ENCODE results near the gene ELOB. TPM values are rescaled to one million over a fixed set of nuclear protein-coding genes. Genes with fewer than 3 reads are reported as not detected.

The ELOB gene
- total and polyA plus RNA-seq, 2 of the 13 experiments (the other 11 are each of a cell fraction or from before 2014, with no cell fraction given): 208 to 225 TPM

DNA sequence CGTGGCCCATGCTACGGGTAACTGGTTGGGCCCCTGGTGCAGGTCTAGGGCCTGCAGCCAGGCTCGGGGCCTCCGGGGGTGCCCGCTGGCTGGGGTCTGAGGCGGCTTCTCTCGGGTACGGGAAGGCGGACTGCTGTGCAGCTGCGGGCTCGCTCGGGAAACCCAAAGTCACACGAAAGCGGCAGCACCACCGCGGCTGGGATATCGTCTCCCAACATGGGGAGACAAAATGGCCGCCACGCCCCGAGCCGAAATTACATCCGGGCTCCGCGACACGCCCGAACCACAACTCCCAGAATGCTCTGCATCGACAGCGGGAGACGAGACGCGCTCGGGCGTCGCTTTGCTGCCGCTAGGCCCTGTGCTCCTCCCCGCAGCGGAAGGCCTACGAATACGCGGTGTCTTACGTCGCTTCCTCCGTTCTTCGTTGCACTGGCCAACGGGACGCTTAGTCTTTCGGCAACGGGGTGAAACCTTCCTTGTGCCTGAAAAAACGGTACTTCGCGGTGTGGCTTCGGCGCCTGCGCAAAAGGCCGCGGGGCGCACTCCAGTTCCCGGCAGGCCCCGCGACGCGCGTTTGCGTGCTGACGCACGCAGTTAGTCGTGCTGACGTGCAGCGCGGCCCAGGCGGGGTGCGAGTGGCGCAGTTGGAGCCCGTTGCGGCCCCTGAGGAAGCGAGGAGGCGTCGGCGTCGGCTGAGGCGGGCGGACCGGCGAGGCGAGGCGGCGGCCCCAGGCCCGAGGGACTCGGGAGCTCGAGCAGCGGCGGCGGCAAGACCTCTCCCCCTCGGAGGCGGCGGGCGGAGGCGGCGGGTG is 24.8 kb downstream of the ELOB start, which contains the start of gene SRRM2 (continued):
- TF ChIP-seq ZNF501 (CRISPR knock-in tag; IDR thresholded peaks at IDR 0.05): peak; percentile 96
- TF ChIP-seq ESRRA (CRISPR knock-in tag; IDR thresholded peaks at IDR 0.05; ENCODE audit: low read depth): peak; percentile 47; the same call in 1 of the 2 replicates
- no peak for TF ChIP-seq KLF13 (CRISPR knock-in tag; IDR thresholded peaks at IDR 0.05)
- peak; percentile 9; the same call in 1 of the 2 replicates for TF ChIP-seq KDM3A (CRISPR knock-in tag; IDR thresholded peaks at IDR 0.05; ENCODE audit: low read depth)
- peak; percentile 0; the same call in 1 of the 2 replicates for TF ChIP-seq MED13 (CRISPR knock-in tag; IDR thresholded peaks at IDR 0.05)
- no peak; the same call in 1 of the 2 replicates for TF ChIP-seq ZNF772 (CRISPR knock-in tag; IDR thresholded peaks at IDR 0.05)
- TF ChIP-seq, protein P1, sequence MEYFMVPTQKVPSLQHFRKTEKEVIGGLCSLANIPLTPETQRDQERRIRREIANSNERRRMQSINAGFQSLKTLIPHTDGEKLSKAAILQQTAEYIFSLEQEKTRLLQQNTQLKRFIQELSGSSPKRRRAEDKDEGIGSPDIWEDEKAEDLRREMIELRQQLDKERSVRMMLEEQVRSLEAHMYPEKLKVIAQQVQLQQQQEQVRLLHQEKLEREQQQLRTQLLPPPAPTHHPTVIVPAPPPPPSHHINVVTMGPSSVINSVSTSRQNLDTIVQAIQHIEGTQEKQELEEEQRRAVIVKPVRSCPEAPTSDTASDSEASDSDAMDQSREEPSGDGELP (IDR thresholded peaks at IDR 0.05; ENCODE audit: borderline replicate concordance, low read depth): 0 out of 2 replicates have a peak, but pooled peaks have one; percentile 7
- TF ChIP-seq HOXA9 (CRISPR knock-in tag; IDR thresholded peaks at IDR 0.05; ENCODE audit: borderline replicate concordance): peak; percentile 53; the same call in 1 of the 2 replicates
- TF ChIP-seq U2AF1 (optimal IDR thresholded peaks at IDR 0.05; ENCODE audit: low read depth, low read length): no peak
- TF ChIP-seq, protein P2, sequence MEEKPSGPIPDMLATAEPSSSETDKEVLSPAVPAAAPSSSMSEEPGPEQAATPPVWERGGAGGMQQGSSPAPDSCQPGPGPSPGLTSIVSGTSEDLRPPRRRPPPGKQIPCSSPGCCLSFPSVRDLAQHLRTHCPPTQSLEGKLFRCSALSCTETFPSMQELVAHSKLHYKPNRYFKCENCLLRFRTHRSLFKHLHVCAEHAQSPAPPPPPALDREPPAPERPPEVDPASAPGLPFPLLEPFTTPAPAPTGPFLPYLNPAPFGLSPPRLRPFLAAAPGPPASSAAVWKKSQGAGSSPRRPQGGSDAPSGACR (CRISPR knock-in tag; IDR thresholded peaks at IDR 0.05): peak; percentile 84; the same call in 1 of the 2 replicates
- TF ChIP-seq SP140L (CRISPR knock-in tag; IDR thresholded peaks at IDR 0.05; ENCODE audit: borderline replicate concordance): no peak; the same call in 1 of the 2 replicates
- TF ChIP-seq, protein P3, sequence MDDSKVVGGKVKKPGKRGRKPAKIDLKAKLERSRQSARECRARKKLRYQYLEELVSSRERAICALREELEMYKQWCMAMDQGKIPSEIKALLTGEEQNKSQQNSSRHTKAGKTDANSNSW (CRISPR knock-in tag; IDR thresholded peaks at IDR 0.05; ENCODE audit: borderline replicate concordance): no peak; the same call in none of the 2 replicates
- TF ChIP-seq PAX8 (CRISPR knock-in tag; IDR thresholded peaks at IDR 0.05; ENCODE audit: borderline replicate concordance): peak; percentile 60; the same call in 1 of the 2 replicates
- TF ChIP-seq ZNF878 (CRISPR knock-in tag; IDR thresholded peaks at IDR 0.05): peak; percentile 78; the same call in 1 of the 2 replicates
- peak; percentile 96 for TF ChIP-seq RNF2 (conservative IDR thresholded peaks at IDR 0.05; ENCODE audit: low read depth)
- TF ChIP-seq ZMYM3 (CRISPR knock-in tag; IDR thresholded peaks at IDR 0.05): peak; percentile 47; the same call in 1 of the 2 replicates
- TF ChIP-seq, protein P4, sequence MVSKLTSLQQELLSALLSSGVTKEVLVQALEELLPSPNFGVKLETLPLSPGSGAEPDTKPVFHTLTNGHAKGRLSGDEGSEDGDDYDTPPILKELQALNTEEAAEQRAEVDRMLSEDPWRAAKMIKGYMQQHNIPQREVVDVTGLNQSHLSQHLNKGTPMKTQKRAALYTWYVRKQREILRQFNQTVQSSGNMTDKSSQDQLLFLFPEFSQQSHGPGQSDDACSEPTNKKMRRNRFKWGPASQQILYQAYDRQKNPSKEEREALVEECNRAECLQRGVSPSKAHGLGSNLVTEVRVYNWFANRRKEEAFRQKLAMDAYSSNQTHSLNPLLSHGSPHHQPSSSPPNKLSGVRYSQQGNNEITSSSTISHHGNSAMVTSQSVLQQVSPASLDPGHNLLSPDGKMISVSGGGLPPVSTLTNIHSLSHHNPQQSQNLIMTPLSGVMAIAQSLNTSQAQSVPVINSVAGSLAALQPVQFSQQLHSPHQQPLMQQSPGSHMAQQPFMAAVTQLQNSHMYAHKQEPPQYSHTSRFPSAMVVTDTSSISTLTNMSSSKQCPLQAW (CRISPR knock-in tag; IDR thresholded peaks at IDR 0.05): peak; percentile 90
- TF ChIP-seq, protein P5, sequence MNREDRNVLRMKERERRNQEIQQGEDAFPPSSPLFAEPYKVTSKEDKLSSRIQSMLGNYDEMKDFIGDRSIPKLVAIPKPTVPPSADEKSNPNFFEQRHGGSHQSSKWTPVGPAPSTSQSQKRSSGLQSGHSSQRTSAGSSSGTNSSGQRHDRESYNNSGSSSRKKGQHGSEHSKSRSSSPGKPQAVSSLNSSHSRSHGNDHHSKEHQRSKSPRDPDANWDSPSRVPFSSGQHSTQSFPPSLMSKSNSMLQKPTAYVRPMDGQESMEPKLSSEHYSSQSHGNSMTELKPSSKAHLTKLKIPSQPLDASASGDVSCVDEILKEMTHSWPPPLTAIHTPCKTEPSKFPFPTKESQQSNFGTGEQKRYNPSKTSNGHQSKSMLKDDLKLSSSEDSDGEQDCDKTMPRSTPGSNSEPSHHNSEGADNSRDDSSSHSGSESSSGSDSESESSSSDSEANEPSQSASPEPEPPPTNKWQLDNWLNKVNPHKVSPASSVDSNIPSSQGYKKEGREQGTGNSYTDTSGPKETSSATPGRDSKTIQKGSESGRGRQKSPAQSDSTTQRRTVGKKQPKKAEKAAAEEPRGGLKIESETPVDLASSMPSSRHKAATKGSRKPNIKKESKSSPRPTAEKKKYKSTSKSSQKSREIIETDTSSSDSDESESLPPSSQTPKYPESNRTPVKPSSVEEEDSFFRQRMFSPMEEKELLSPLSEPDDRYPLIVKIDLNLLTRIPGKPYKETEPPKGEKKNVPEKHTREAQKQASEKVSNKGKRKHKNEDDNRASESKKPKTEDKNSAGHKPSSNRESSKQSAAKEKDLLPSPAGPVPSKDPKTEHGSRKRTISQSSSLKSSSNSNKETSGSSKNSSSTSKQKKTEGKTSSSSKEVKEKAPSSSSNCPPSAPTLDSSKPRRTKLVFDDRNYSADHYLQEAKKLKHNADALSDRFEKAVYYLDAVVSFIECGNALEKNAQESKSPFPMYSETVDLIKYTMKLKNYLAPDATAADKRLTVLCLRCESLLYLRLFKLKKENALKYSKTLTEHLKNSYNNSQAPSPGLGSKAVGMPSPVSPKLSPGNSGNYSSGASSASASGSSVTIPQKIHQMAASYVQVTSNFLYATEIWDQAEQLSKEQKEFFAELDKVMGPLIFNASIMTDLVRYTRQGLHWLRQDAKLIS (CRISPR knock-in tag; IDR thresholded peaks at IDR 0.05): no peak
- 0 out of 2 replicates have a peak, but pooled peaks have one; percentile 15 for TF ChIP-seq ZNF441 (CRISPR knock-in tag; IDR thresholded peaks at IDR 0.05; ENCODE audit: borderline replicate concordance)
- TF ChIP-seq KDM4B (CRISPR knock-in tag; IDR thresholded peaks at IDR 0.05): no peak
- TF ChIP-seq ARNTL (CRISPR knock-in tag; IDR thresholded peaks at IDR 0.05): peak; percentile 56; the same call in 1 of the 2 replicates
- TF ChIP-seq ZFP36L2 (CRISPR knock-in tag; IDR thresholded peaks at IDR 0.05): no peak
- peak; percentile 95 for TF ChIP-seq ZNF143 (CRISPR knock-in tag; IDR thresholded peaks at IDR 0.05)

All from HepG2 (cell line).